ENCODE measurements around the gene TRAM2.

The TRAM2 gene

GRCh38 chr6:52587001-52587400, 10.1 kb upstream of the TRAM2 start:
- TF ChIP-seq CTCF (conservative IDR thresholded peaks at IDR 0.05; ENCODE audit: low read length): no peak

GRCh38 chr6:52584203-52584602, 7.3 kb upstream of the TRAM2 start:
- no peak overlapping the region for H3K4me3 ChIP-seq (ENCODE audit: low read length)
- DNase-seq (ENCODE audit: low read depth): no peak
- TF ChIP-seq CTCF (conservative IDR thresholded peaks at IDR 0.05; ENCODE audit: low read length): no peak

More at GRCh38 chr6:52587001-52587400, 10.1 kb upstream of the TRAM2 start:
- no peak for DNase-seq (ENCODE audit: low read depth)
- no peak overlapping the region for H3K4me3 ChIP-seq (ENCODE audit: low read length)

GRCh38 chr6:52582996-52583395, 6.1 kb upstream of the TRAM2 start:
- no peak overlapping the region for H3K4me3 ChIP-seq (ENCODE audit: low read length)
- DNase-seq (ENCODE audit: low read depth): no peak
- TF ChIP-seq CTCF (conservative IDR thresholded peaks at IDR 0.05; ENCODE audit: low read length): no peak

GRCh38 chr6:52582446-52582845, 5.6 kb upstream of the TRAM2 start:
- no peak for DNase-seq (ENCODE audit: low read depth)
- TF ChIP-seq CTCF (conservative IDR thresholded peaks at IDR 0.05; ENCODE audit: low read length): no peak
- no peak overlapping the region for H3K4me3 ChIP-seq (ENCODE audit: low read length)

- no peak overlapping the region for H3K4me3 ChIP-seq (ENCODE audit: low read length)
- TF ChIP-seq CTCF (conservative IDR thresholded peaks at IDR 0.05; ENCODE audit: low read length): no peak
- DNase-seq (ENCODE audit: low read depth): no peak
Measured at GRCh38 chr6:52580905-52581304, 4.0 kb upstream of the TRAM2 start.

GRCh38 chr6:52579006-52579660, 2.3 kb upstream of the TRAM2 start:
- DNase-seq (ENCODE audit: low read depth): no peak
- TF ChIP-seq CTCF (conservative IDR thresholded peaks at IDR 0.05; ENCODE audit: low read length): no peak
- H3K4me3 ChIP-seq (ENCODE audit: low read length): no peak overlapping the region

- peak overlapping the region; percentile 62 for H3K4me3 ChIP-seq (ENCODE audit: low read length)
- DNase-seq (ENCODE audit: low read depth): no peak
- no peak for TF ChIP-seq CTCF (conservative IDR thresholded peaks at IDR 0.05; ENCODE audit: low read length)
Measured at GRCh38 chr6:52577778-52578463, 1.1 kb upstream of the TRAM2 start.
